SJSA1 (cell line): Measurements from ENCODE around the gene MED26. TPM values are rescaled to one million over a fixed set of nuclear protein-coding genes. Genes with fewer than 3 reads are reported as not detected.
A peak's percentile ranks its signal among the peaks of the same experiment; 100 is the strongest.

ENCODE experiments used
- DNase-seq, 2 experiments: peaks; one replicate each; pipeline ENCODE4 v3.0.0-alpha.2; 2015 to 2020; ENCODE audit warnings: low spot score in 2 of 2, low read depth in 1 of 2
- H3K27ac ChIP-seq: fragments of 250-450 bp; sonication (Bioruptor Pico); 2 replicates; pipeline ENCODE4 v1.5.1; 2020; ENCODE audit warnings: mild to moderate bottlenecking, moderate library complexity
- H3K27me3 ChIP-seq: fragments of 250-450 bp; sonication (Bioruptor Pico); replicated peaks from 2 replicates; pipeline ENCODE4 v1.5.1; 2020; ENCODE audit warnings: mild to moderate bottlenecking, moderate library complexity
- H3K36me3 ChIP-seq: fragments of 250-450 bp; sonication (Bioruptor Pico); 2 replicates; pipeline ENCODE4 v1.5.1; 2020; ENCODE audit warnings: mild to moderate bottlenecking
- H3K4me1 ChIP-seq: fragments of 250-450 bp; sonication (Bioruptor Pico); replicated peaks from 2 replicates; pipeline ENCODE4 v1.6.1; 2021; ENCODE audit warnings: mild to moderate bottlenecking
- H3K4me3 ChIP-seq: fragments of 250-450 bp; sonication (Bioruptor Pico); 2 replicates; pipeline ENCODE4 v1.5.1; 2020; ENCODE audit warnings: mild to moderate bottlenecking
- H3K9me3 ChIP-seq: fragments of 250-450 bp; sonication (Bioruptor Pico); replicated peaks from 2 replicates; pipeline ENCODE4 v1.5.1; 2020; ENCODE audit warnings: mild to moderate bottlenecking
- total RNA-seq: library from RNA; depleted of rRNA; stranded (reverse); fragments of >200 nt; shearing (Covaris generic); gene quantifications from 2 replicates; pipeline ENCODE4 v1.2.3, GENCODE V29; 2014

Gene MED26
- total RNA-seq, 1 experiment from 2014 or later, result 9.6 TPM

DNA sequence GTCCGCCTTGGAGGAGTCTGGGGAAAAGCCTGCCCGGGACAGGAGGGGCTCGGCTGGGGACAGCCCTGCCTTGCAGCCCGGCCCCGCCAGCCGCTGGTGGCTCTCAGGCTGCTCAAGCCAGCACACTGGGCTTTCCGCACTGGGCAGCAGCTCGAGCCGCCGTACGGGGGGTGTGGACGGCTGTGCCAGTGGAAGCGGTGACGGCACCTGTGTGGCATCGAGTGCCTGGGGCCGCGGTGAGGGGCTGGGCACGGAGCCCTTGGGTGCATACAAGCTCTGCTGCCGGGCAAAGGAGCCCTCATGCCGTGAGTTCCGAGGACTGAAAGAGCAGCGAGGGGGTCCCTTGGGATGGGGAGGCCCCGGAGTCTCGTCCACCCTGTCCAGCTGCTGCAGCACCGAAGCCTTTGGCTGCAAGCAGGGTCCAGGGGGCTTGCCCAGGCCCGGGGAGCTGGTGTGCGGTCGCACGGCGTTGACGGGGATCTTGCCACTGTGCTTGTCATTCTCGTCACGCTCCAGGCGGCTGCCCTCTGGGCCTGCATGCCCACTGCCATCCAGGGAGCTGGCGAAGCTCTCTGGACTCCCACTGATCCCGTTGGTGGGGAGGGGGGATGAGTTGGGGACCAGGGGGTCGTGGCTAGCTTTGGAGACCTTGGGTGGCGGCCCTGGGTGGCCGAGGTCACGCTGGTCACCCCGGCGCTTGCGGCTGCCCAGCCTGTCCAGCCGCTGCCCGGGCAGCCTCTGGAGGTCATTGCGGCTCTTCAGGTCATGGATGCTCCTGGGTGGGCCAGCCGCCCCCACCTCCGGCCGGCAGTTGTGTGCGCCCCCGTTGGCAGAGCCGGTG lies 51.1 kb downstream of the MED26 start:
- DNase-seq, result no peak
- Histone ChIP-seq H3K4me1 (peaks cover 13% of the 10 kb centered on the region), H3K27ac (no peak overlapping the region), H3K36me3 (peaks cover 81% of the 10 kb centered on the region), H3K4me3 (no peak overlapping the region), H3K9me3 (no peaks in the 10 kb centered on the region), H3K27me3 (no peaks in the 10 kb centered on the region)

- Histone ChIP-seq H3K36me3 (peaks cover 78% of the 10 kb centered on the region), H3K27me3 (no peaks in the 10 kb centered on the region), H3K4me3 (no peak overlapping the region), H3K9me3 (no peaks in the 10 kb centered on the region), H3K4me1 (peaks cover 18% of the 10 kb centered on the region), H3K27ac (no peak overlapping the region)
- no peak for DNase-seq
Observed at GRCh38 chr19:16575861-16576689, 51.9 kb downstream of the MED26 start.

- no peaks in the 10 kb centered on the region for H3K27me3 ChIP-seq
- peaks cover 20% of the 10 kb centered on the region for H3K4me1 ChIP-seq
- H3K9me3 ChIP-seq, result no peaks in the 10 kb centered on the region
- H3K27ac ChIP-seq, result no peak overlapping the region
- H3K4me3 ChIP-seq, result no peak overlapping the region
- DNase-seq, result no peak
- H3K36me3 ChIP-seq, result peaks cover 76% of the 10 kb centered on the region
Observed at GRCh38 chr19:16575282-16575681, 52.7 kb downstream of the MED26 start.

DNA sequence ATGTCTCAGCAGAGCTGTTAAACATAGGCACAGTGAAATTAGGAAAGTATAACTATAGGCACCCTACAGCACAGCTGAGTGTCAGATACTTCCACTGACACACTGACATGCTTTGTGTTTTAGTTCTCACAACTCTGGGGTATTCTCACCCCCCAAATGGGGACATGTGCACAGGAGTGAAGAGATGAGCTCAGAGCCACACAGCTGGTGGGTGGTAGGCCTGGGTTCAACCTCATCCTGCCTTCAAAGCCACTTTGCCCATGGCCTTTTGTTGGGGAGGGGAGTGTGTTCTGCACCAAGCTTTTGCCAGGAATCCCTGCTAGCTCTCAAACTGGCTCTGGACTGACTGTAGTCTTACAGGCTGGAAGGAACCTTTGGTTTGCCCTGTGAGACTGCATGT lies 54.1 kb downstream of the MED26 start:
- Histone ChIP-seq H3K9me3 (no peaks in the 10 kb centered on the region), H3K4me1 (peaks cover 26% of the 10 kb centered on the region), H3K36me3 (peaks cover 80% of the 10 kb centered on the region), H3K27me3 (no peaks in the 10 kb centered on the region), H3K27ac (no peak overlapping the region), H3K4me3 (no peak overlapping the region)
- DNase-seq, result no peak

DNA sequence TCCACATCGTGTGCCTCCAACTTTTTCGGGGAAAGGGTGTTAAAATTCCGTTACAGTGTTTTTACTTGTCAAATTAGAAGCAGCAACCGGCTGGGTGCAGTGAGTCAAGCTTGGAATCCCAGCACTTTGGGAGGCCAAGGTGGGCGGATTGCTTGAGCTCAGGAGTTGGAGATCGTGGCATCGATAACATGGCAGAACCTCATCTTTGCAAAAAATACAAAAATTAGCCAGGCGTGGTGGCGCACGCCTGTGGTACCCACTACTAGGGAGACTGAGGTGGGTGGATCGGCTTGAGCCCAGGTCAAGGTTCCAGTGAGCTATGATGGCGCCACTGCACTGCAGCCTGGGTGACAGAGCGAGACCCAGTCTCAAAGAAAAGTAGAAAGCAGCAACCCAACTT lies 54.7 kb downstream of the MED26 start:
- H3K27me3 ChIP-seq, result no peaks in the 10 kb centered on the region

DNA sequence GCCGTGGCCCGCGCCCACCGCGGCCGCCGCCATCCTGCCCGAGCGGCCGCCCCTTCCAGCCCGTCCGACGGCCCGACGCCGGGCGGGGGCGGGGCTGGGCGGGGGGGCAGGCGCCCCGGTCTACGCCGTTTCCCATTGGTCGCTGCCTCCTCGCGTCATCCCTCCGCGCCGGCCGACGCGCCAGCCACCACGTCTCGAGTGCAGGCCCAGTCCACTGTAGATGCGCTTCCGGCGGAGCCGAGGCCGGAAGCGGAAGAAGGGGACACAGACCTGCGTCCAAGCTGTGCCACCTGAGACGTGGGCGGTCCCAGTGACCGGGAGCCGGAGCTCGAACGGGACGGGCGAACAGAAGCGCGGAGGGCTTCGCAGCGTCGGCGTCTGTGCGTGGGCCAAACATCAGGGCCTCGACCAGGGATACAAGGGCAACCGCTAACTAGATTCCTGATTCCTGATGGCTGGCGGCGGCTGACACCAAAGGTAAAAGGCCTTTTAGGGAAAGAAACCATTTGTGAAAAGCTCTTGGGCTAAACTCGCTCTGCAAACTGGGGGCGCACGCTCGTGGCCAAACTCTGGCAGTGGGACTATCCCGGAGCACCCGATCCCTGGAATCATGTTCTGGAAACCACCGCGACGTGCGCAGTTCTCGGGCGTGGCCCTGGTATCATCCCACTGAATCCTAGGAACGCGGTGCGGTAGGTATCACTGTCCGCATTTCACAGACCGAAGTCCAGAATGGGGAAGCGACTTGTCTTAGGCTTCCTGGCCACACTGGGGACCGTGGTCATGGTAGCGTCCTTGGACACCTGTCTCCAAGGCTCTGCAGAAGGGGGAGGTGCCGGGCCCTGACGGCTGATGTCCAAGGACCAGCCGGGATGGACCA lies 55.4 kb downstream of the MED26 start, which contains the start of gene SLC35E1:
Gene SLC35E1, minus strand, starts transcription at position 84 of the 880 bp plus-strand sequence. Its CDS starts 51 bp downstream, at position 33.
- peak; percentile 81 to 95 for DNase-seq
- Histone ChIP-seq H3K36me3 (peaks cover 80% of the 10 kb centered on the region), H3K27me3 (no peaks in the 10 kb centered on the region)

More for the DNA sequence above, 54.7 kb downstream of the MED26 start:
- H3K4me1 ChIP-seq, result peaks cover 30% of the 10 kb centered on the region
- H3K4me3 ChIP-seq, result peak overlapping the region; percentile 94
- H3K9me3 ChIP-seq, result no peaks in the 10 kb centered on the region
- no peak for DNase-seq
- H3K27ac ChIP-seq, result no peak overlapping the region
- peaks cover 80% of the 10 kb centered on the region for H3K36me3 ChIP-seq

DNA sequence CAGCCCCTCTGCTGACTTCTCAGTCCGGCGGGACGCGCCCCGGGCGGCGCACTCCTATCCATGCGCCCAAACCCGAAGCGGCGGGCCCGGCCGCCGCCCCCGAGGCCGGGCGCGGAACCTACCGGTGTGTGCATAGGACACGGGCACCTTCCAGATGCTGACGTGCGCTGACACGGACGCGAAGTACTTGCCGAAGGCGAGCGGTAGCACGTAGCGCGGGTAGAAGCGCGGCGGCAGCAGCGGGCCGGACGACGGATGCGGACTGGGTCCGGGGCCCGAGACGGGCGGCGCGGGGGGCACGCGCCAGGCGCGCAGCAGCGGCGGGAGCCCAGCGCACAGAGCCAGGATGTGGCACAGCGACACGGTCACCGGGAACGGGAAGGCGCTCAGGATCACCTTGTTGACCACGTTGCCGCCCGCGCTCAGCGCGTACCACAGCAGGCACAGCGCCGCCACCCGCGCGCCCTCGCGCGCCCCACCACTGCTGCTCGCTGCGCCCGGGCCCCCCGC lies 56.1 kb downstream of the MED26 start:
- DNase-seq, result peak in 1 of 2 experiments; percentile 44
- H3K27me3 ChIP-seq, result no peaks in the 10 kb centered on the region
- H3K36me3 ChIP-seq, result peaks cover 80% of the 10 kb centered on the region
- peak overlapping the region; percentile 46; the same call in 1 of the 2 replicates for H3K27ac ChIP-seq
- peak overlapping the region; percentile 94 for H3K4me3 ChIP-seq
- H3K9me3 ChIP-seq, result no peaks in the 10 kb centered on the region
- peaks cover 30% of the 10 kb centered on the region for H3K4me1 ChIP-seq

More for the DNA sequence above, 55.4 kb downstream of the MED26 start, which contains the start of gene SLC35E1:
- Histone ChIP-seq H3K27ac (peak within 1 kb of the TSS; percentile 59), H3K4me1 (peaks cover 30% of the 10 kb centered on the region), H3K9me3 (no peaks in the 10 kb centered on the region), H3K4me3 (peak within 1 kb of the TSS; percentile 94)

DNA sequence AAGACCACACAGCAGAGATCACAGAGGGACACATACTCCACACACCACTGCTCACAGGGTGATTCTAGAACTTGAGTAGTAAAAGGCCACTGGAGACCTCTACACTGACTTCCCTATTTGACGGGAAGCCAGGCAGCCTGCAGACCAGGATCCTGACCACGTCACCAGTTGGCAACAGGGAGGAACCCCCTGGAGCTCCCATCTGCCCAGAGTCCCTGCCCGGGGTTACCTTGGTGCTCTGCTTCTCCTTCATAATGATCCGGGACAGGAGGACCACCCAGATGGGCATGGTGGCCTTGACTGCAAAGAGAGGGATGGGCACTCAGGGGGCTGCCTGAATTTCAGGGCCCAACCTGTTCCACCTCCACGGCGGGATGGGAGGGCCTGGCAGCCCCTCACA lies 56.7 kb downstream of the MED26 start:
- H3K4me1 ChIP-seq, result peaks cover 30% of the 10 kb centered on the region
- no peaks in the 10 kb centered on the region for H3K27me3 ChIP-seq
- no peak for DNase-seq
- peaks cover 80% of the 10 kb centered on the region for H3K36me3 ChIP-seq
- no peak overlapping the region for H3K27ac ChIP-seq
- no peaks in the 10 kb centered on the region for H3K9me3 ChIP-seq
- H3K4me3 ChIP-seq, result peak overlapping the region; percentile 94

- peaks cover 75% of the 10 kb centered on the region for H3K36me3 ChIP-seq
- no peaks in the 10 kb centered on the region for H3K9me3 ChIP-seq
- DNase-seq, result no peak
- H3K27me3 ChIP-seq, result no peaks in the 10 kb centered on the region
- H3K27ac ChIP-seq, result no peak overlapping the region
- H3K4me3 ChIP-seq, result no peak overlapping the region
- peaks cover 30% of the 10 kb centered on the region for H3K4me1 ChIP-seq
Observed at GRCh38 chr19:16569609-16570320, 58.2 kb downstream of the MED26 start.

GRCh38 chr19:16566702-16567101 lies 61.3 kb downstream of the MED26 start:
- no peak overlapping the region for H3K27ac ChIP-seq
- peaks cover 82% of the 10 kb centered on the region for H3K36me3 ChIP-seq
- H3K27me3 ChIP-seq, result no peaks in the 10 kb centered on the region

GRCh38 chr19:16566161-16566560 lies 61.8 kb downstream of the MED26 start:
- no peak overlapping the region for H3K4me3 ChIP-seq
- H3K4me1 ChIP-seq, result peaks cover 13% of the 10 kb centered on the region
- H3K9me3 ChIP-seq, result no peaks in the 10 kb centered on the region
- H3K36me3 ChIP-seq, result peaks cover 87% of the 10 kb centered on the region
- H3K27me3 ChIP-seq, result no peaks in the 10 kb centered on the region
- H3K27ac ChIP-seq, result no peak overlapping the region
- no peak for DNase-seq

More at GRCh38 chr19:16566702-16567101, 61.3 kb downstream of the MED26 start:
- Histone ChIP-seq H3K4me3 (no peak overlapping the region), H3K9me3 (no peaks in the 10 kb centered on the region), H3K4me1 (peaks cover 17% of the 10 kb centered on the region)
- DNase-seq, result no peak

- no peak overlapping the region for H3K4me3 ChIP-seq
- peaks cover 10% of the 10 kb centered on the region for H3K4me1 ChIP-seq
- H3K27ac ChIP-seq, result no peak overlapping the region
- H3K36me3 ChIP-seq, result peaks cover 83% of the 10 kb centered on the region
- no peaks in the 10 kb centered on the region for H3K9me3 ChIP-seq
- DNase-seq, result no peak
- H3K27me3 ChIP-seq, result no peaks in the 10 kb centered on the region
Observed at GRCh38 chr19:16564842-16565241, 63.2 kb downstream of the MED26 start.
